HG03103 (cell line): ENCODE measurements around the gene RUBCNL.

Experiments
- ATAC-seq: cut with Tn5 transposase; IDR thresholded peaks from one replicate; pipeline ENCODE4 v1.9.1; 2021; ENCODE audit warnings: low read depth; ENCODE audit not compliant: unreplicated experiment

The RUBCNL gene

DNA sequence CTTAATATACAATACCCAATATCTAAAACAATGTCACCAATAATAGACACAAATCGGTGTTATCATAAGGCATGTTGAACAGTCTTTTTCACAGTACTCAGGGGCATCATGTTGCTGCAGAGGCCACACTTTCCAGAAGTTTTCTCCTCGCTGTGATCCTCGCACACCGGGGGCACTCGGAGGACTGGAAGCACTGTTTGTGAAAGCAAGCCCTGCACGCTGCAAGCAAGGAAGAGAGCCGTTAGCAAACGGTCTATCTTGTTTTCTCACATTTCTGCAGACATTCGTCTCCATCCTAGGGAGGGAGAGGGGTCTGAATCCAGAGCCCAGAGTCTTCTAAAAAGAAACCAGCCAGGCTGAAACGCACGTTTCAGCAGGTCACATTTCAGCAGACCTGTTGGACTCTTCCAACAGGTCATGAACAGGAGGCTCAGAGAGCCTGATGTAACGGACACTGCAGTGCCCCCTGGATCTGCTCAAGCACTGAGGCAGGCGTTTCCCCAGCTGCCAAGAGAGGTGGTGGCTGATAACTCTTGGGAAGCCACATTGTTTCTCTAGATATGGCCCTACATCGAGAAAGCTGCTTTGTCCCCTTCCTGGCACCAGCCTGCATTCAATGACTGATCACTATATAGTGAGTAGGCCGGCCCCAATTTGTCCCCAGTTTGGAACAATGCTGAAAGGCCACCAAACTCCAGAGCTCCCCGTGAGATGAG, 43.6 kb downstream of the RUBCNL start:
- no peak for ATAC-seq

DNA sequence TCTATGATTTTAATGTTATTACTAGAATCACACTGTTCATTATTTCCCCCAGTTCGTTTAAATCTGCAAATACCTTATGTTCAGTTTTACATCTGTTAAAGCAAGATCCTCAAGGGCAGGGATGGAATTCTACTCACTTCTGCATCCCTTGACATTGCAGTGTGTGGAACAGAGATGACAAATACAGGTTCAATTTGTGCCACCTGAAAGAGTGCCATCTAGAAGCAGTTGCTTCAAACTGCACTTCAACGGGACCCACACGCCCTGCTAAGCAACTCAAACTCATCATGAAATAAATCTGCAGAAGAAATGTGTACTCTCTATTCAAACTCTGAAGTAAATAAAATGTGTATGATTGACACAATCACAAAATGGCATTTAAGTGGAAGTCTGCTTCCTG, 44.5 kb downstream of the RUBCNL start:
- ATAC-seq, result no peak

DNA sequence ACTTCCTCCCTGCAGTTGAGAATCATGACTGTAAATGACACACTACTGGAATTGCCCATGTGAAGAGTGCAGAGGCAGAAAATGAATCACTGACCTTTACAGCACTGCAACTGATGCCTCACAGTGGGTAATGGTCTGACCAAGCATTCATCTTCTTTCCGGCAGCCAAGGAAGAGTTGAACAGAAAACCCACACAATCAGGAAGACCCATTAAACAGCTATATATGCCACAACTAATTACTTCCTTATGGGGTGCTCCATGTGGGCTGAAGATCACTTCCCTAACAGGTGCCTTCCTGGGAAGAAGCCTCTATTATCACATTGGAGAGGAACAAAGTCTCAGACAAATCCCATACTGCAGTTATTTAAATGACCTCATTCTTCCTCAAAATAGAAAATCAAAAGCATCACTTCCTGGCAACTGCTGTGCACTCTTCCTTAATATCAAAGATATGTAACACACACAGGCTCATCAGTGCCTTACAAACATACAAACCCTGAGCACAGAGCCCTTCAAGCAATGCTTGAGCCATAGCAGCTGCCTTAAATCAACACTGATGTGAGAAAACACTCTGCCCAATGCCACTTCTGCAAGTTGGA, 45.8 kb downstream of the RUBCNL start:
- peak; percentile 42 for ATAC-seq

DNA sequence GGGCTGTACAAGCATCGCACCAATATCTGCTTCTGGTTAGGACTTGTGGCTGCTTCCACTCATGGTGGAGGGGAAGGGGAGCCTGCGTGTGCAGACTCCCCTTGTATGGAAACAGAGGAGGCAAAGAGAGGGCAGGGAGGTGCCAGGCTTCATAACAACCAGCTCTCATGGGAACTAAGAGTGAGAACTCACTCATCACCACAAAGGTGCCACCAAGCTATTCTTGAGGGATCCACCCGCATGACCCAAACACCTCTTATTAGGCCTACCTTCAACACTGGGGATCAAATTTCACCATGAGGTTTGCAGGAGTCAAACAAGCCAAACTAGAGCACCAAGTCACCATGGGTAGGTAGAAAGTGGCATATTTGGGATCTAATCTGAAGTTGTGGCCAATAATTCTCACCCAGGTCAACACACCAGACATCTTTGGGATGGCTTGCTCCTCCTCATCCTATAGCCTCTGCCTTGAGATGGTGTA, 46.4 kb downstream of the RUBCNL start:
- no peak for ATAC-seq

DNA sequence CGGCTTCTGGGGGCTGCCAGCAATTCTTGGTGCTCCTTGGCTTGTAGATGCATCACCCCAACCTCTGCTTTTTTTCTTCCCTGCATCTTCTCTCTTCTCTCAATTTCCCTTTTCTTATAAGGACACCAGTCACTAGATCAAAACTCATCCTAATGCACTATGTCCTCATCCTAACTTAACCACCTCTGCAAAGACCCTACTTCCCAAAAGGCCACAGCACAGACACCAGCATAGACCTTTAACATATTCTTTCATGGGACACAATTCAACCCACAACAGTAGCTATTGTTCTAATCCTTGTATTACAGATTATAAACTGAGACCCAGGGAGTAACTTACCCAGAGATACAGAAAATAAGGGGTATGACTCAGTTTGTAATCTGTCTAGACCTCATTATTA, 47.0 kb downstream of the RUBCNL start:
- ATAC-seq, result no peak

DNA sequence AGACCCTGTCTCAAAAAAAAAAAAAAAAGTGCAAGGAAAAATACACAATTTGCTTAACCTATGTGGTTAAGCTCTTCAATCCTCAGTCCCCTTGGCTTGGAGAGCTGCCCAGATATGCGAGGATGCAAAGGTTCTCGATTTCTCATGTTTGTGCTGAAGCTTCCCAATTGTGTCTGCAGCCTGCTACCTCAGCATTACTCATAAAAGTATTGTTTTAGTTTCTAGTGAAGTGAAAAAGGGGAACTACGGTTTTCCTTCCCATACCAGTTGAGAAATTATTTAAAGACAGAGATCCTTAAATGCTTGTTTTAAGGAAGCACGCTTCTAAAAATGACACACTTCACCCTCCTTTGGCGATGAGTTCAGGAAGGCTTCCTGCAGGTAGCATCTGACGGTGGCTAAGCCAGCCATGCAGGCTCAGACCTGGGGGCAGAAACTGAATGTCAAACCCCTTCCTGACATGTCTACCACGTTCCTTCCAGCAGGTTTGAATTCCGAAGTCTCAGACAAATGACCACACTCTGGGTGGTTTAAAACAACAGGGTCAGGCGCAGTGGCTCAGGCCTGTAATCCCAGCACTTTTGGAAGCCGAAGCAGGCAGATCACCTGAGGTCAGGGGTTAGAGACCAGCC, 47.9 kb downstream of the RUBCNL start:
- ATAC-seq, result peak; percentile 56

DNA sequence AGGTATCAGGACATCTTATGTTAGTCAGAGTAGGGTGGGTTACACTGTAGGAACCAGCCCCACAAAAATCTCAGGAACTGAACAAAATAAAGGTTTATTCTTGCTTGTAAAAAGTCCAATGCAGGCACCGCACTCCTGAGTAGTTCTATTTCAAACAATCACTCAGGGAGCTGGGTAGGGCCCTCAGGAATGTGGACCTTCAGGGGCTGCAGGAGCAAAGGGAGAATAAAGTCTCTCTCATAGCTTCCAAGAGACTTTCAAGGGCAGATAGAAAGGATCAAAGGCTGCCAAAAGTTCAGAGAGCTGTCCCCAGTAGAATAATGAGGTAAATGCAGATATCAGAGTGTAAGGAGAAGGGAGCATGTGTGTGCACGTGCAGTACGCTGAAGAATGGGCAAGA, 49.4 kb downstream of the RUBCNL start:
- ATAC-seq, result no peak

DNA sequence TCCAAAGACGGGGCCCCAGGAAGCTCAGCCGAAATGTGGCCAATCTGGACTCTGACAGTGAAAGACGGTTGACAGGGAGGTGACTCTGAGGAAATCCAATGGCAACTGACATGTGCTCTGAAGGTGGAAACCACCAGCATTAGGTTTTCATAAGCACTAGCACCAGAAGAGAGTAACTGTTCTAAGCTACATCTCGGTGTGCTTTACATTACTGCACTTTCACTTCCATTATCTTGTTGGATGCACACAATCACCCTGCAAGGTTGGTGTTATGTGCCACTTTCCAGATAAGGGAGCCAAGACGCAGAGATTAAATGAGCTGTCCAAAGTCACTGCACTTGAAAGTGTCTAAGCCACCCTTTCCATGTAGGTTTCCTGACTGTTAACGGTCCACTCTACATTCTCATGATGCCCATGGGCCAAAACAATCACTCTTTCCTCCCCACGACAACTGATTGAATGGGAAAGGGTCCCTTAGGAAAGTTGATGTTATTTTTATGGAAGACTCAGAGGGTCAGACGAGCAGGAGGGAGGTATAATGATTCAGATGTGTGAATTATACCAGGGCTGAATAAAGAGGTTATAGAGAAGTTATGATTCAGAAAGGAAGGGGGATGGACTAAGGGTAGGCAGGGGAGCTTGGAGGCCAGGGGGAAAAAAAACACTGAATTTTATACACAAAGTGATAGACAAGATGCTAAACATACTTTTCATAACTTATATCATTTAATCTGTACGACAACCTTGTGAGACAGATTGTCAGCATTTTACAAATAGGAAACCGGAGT, 52.8 kb downstream of the RUBCNL start:
- ATAC-seq, result no peak

DNA sequence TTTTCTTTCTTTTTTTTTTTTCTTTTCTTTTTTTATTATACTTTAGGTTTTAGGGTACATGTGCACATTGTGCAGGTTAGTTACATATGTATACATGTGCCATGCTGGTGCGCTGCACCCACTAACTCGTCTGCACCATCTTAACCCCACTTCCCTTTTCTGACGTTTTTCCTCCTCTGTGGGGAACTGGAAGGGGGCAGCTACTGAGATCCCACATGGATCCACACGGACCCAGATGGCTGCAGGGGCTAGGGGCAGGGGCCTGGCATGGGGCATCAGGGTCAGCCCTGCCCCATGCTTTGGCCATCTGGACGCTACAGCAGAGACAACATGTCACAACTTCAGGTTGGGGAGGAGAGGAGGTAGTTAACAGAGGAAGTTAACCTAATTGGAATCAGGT, 54.3 kb downstream of the RUBCNL start:
- no peak for ATAC-seq

DNA sequence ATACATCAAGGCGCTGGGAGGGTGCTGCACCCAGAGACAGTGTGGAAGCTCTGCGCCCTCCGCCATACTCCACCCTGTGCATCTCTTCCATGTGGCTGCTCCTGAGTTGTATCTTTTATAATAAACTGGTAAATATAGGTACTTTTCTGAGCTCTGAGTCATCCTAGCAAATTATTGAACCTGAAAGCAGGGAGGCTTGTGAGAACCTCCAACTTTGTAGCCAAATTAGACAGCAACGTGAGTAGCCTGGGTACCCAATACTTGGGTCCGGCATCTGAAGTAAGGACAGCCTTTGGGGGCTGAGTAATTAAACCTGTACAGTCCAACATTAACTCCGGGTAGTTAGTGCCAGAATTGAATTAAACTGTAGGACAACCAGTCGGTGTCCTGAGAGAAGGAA, 57.4 kb downstream of the RUBCNL start:
- ATAC-seq, result no peak

DNA sequence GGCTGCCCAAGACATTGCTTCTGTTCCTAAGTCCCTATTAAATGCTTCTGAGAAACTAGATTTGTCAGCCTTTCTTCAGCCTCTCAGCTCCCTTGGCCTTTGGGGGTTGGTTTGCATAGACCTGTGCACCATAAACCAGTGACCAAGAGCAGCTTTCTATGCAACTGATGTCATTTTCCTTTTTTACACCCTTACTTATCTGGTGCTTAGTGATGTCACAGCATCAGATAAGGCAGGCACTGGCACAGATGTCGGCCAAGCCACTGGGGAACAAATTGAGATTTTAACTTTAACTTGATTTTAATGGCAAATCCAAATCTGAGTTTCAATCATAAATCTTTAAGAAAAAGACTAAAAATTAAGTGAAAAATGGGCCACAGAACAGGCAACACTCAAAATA, 59.8 kb downstream of the RUBCNL start:
- ATAC-seq, result no peak

DNA sequence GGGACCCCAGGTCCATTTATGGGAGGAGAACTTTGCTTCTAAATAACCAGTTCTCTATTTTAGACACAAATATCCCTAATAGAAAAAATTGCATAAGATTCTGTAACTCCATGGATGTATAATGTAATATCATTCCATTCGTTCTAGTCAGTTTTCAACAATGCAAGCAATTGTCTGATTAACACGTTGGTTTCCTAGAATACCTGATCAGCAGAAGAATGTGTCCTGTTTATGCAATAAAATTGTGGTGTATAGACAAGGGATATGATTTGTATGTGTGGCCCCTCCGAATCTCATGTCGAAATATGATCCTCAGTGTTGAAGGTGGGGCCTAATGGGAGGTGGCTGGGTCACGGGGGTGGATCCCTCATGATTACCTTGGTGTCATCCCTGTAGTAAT, 62.1 kb downstream of the RUBCNL start:
- ATAC-seq, result no peak

DNA sequence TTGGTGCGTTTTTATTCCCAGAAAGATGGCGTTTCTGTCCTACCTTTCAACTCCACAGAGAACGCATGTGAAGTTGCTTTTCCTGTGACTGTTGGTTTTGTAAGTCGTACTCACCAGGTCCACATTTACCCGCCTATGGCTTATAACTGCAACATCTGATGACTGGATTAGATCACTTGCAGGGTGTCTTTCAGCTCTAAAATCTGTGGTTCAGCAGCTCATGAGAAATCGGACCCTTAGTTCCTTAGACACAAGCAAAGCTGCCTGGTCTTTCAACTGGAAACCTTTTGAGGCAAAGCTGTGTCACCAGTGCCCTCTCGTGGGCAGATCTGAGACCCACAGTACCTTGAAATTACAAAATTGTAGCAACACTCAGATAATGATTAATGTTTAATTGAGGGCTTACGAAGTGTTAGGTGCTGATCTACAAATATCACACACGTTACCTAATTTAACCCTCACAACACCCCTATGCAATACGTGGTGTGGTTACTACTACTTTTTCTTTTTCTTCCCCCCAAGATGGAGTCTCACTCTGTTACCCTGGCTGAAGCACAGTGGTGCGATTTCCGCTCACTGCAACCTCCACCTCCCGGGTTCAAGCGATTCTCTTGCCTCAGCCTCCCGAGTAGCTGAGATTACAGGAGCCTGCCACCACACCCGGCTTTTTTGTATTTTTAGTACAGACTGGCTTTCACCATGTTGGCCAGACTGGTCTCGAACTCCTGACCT, 65.4 kb downstream of the RUBCNL start:
- ATAC-seq, result no peak

DNA sequence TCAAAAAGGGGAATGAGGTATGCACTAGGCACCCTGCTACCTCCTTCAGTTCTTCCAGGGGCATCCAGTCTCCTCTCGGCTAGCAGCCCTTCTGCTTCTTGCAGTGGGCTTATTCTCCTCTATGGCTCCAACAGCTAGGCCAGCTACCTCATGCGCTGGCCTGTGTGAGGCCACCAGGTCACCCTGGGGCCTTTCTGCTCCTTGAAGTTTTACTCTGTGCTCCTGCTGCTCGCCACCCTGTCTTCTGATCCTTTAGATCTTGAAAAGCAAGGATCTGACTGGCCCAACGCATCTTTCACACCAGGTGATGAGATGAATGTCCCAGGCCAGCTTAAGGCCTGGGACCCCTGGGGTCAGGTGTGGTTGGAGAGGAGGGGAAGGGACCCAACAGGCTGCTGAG, 66.2 kb downstream of the RUBCNL start:
- no peak for ATAC-seq

DNA sequence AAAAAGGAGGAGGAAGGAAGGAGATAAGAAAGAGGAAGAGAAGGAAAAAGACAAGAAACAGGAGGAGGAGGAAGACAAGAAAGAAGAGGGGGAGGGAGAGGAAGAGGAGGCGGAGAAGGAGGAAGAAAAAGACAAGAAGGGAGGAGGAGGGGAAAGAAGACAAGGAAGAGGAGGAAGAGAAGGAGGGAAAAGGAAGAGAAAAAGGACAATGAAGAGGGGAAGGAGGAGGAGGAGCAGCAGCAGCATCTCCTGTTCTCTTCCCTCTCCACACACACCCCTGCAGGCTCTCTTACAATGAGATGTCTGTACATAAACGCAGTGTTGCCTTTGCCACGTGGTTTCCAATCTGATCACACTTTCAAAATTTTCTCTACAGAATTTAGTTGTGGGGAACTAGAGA, 66.6 kb downstream of the RUBCNL start:
- ATAC-seq, result no peak

DNA sequence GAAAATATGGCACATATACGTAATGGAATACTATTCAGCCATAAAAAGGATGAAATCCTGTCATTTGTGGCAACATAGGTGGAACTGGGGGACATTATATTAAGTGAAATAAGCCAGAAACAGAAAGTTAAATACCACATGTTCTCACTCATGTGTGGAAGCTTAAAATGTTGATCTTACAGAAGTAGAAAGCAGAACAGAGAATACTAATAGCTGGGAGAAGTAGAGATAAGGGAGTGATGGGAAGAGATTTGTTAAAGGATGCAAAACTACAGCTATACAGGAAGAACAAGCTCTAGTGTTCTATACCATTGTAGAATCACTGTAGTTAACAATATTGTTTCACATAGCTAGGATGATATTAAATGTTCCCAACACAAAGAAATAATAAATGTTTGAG, 68.1 kb downstream of the RUBCNL start:
- no peak for ATAC-seq

DNA sequence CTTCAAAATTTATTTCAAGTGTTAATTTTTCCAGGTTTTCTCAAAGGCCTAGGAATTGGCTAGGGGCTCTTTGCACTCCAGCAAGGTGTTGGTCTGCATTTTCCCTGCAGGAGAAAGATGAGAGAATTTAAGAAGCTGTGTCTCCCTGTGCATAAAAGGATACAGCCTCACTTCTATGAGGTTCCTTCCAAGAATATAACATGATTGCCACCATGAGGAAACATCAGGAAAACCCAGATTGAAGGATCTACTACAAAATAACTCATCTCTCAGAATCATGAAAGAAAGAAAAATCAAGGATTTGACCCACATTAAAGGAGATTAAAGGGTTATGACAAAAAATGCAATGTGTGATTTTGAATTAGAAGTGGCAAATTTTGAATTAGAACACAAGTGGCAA, 69.9 kb downstream of the RUBCNL start:
- no peak for ATAC-seq

DNA sequence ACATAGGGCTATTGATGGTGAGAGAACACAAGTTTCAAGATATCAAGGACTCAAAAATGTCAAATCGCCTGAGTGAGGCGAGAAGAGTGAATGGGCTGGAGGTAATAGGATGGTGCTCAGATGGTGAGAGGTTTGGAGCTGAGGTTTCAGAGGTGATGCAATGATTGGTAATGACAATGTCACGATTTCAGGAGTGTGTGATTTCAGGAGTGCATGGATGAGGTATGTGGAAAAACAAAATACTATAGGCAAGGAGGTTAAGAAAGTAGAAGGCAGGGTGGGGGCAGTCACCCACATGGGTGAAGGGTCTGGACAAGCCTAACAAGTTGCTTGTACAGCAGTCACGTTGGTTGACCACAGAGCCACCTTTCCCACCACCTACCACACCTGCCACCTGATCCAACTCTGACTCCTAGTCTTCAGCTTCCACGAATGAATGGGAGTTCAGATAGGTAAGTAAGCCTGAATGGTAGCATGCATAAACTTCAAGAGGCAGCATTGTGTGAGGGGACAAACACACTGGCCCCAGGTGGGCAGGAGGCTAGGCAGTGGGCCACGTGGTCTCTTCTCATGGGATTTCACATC, 71.5 kb downstream of the RUBCNL start:
- ATAC-seq, result no peak

DNA sequence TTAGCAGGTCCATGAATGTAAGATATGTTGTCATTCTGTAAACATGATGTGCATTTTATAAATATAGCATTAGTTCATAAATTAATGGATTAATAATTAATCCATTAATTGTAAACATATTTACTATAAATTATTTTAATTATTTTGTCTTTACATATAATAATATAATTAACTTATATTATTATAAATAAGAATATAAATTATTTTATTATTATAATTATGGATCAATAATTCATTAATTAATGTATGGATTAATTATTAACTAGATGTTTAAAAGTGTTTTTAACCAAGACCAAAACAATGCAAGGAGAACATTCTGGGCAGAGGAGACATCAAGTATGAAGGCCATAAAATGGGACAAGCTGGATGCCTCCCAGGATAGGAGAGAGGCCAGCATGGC, 72.0 kb downstream of the RUBCNL start:
- no peak for ATAC-seq

DNA sequence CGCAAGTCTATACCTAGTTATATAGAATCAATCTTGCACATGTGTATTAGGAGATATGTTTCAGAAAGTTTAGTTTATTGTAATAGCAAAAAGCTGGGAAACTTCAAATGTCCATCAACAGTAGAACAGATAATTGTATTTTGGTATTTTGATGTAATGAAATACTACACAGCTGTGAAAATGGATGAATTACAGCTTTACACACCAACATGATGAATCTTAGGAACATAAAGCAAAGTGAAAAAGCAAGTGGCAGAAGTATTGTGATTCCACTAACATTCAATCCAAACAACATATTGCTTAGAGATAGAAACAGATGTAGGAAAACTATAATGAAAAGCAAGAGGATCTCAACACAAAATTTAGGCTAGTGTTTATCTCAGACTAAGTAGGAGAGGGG, 72.5 kb downstream of the RUBCNL start:
- no peak for ATAC-seq
